Smooth muscle cell (in vitro differentiated cells): Measurements from ENCODE around the gene ST6GALNAC5. TPM values are rescaled to one million over a fixed set of nuclear protein-coding genes. Genes with fewer than 3 reads are reported as not detected.
A peak's percentile ranks its signal among the peaks of the same experiment; 100 is the strongest.

Experiments
- DNase-seq: peaks from one replicate; lab custom pipeline; 2025; ENCODE audit not compliant: unreplicated experiment; lab: John Stamatoyannopoulos, UW
- H2AFZ ChIP-seq: fragments of 200-600 bp; sonication (generic); 2 replicates; pipeline ENCODE4 v1.6.0; 2016; ENCODE audit warnings: antibody characterized with exemption, low read depth, mild to moderate bottlenecking
- H3F3A ChIP-seq: fragments of 200-600 bp; sonication (generic); 2 replicates; pipeline ENCODE4 v1.6.0; 2017; ENCODE audit warnings: antibody characterized with exemption, low read depth
- H3K27ac ChIP-seq: fragments of 200-600 bp; sonication (generic); 2 replicates; pipeline ENCODE4 v1.5.1; 2016; ENCODE audit warnings: low read depth, mild to moderate bottlenecking
- H3K27me3 ChIP-seq: fragments of 200-600 bp; sonication (generic); 2 replicates; pipeline ENCODE4 v1.6.1; 2016; ENCODE audit warnings: low read depth, mild to moderate bottlenecking
- H3K36me3 ChIP-seq: fragments of 200-600 bp; sonication (generic); 2 replicates; pipeline ENCODE4 v1.5.1; 2016; ENCODE audit warnings: low read depth
- H3K4me1 ChIP-seq: fragments of 200-600 bp; sonication (generic); 2 replicates; pipeline ENCODE4 v1.5.1; 2016; ENCODE audit warnings: low read depth
- H3K4me2 ChIP-seq: fragments of 200-600 bp; sonication (generic); 2 replicates; pipeline ENCODE4 v1.6.0; 2016; ENCODE audit warnings: mild to moderate bottlenecking
- H3K4me3 ChIP-seq: fragments of 200-600 bp; sonication (generic); 2 replicates; pipeline ENCODE4 v1.5.1; 2016; ENCODE audit warnings: mild to moderate bottlenecking
- H3K79me2 ChIP-seq: fragments of 200-600 bp; sonication (generic); 2 replicates; pipeline ENCODE4 v1.6.0; 2016; ENCODE audit warnings: low read depth, mild to moderate bottlenecking
- H3K9ac ChIP-seq: fragments of 200-600 bp; sonication (generic); 2 replicates; pipeline ENCODE4 v1.6.0; 2016; ENCODE audit warnings: low read depth
- H3K9me3 ChIP-seq: fragments of 200-600 bp; sonication (generic); replicated peaks from 2 replicates; pipeline ENCODE4 v1.5.1; 2016; ENCODE audit warnings: low read depth
- H4K20me1 ChIP-seq: fragments of 200-600 bp; sonication (generic); 2 replicates; pipeline ENCODE4 v1.6.0; 2016; ENCODE audit warnings: low read depth
- CTCF ChIP-seq: fragments of 200-600 bp; sonication (generic); IDR thresholded peaks from 2 replicates; pipeline ENCODE4 v1.5.1; 2017; ENCODE audit warnings: borderline replicate concordance, mild to moderate bottlenecking, antibody characterized with exemption; ENCODE audit not compliant: insufficient read depth, poor library complexity, severe bottlenecking
- WGBS: methylation state at CpG from one replicate; pipeline ENCODE4 v1.1.7; 2016; ENCODE audit warnings: low lambda C conversion rate; 5-methylcytosine and 5-hydroxymethylcytosine counted together
- polyA plus RNA-seq: library from polyadenylated mRNA; unstranded; fragments of >200 nt; fragmentation: Nextera tagmentation; extraction: Ambion mirVana; gene quantifications from 2 replicates; pipeline ENCODE4 v1.2.1, GENCODE V29; 2016
- total RNA-seq: library from RNA; depleted of rRNA; stranded (reverse); fragments of >200 nt; gene quantifications from 2 replicates; pipeline ENCODE4 v1.2.3, GENCODE V29; 2014

ST6GALNAC5 gene
- total and polyA plus RNA-seq, 2 experiments from 2014 or later, result 24.9 to 38.8 TPM

DNA sequence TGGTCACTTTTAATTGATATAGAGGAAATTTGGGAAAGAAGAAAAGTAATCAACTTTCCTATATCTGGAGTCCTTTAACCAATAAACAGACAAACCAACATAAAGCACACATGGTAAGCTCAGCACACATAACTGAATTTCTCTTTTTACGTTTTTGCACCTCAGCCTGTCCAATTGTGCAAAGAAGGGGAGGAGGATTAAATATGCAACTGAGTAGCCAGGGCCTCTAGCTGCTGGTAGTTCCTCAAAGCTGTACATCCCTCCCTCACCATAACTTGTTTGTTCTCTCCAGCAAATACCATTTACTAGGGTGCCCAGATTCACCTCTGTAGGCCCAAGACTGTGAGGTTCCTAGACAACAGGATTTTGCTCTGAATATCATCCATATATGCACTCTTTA, 25.4 kb downstream of the ST6GALNAC5 start:
- Histone ChIP-seq H3K4me3 (no peak overlapping the region), H3K79me2 (no peaks in the 10 kb centered on the region), H3F3A (no peaks in the 10 kb centered on the region), H3K9me3 (no peaks in the 10 kb centered on the region), H2AFZ (no peak overlapping the region), H3K4me2 (peak overlapping the region; percentile 56), H3K4me1 (no peaks in the 10 kb centered on the region), H3K27ac (peak overlapping the region; percentile 59), H3K9ac (no peak overlapping the region), H3K36me3 (no peaks in the 10 kb centered on the region), H3K27me3 (no peaks in the 10 kb centered on the region), H4K20me1 (no peaks in the 10 kb centered on the region)
- DNase-seq, result no peak
- WGBS, result 88% methylated on average over 1 of the region's 1 CpG
- TF ChIP-seq CTCF, result no peak

GRCh38 chr1:76901158-76901767, 34.0 kb downstream of the ST6GALNAC5 start:
- H4K20me1 ChIP-seq, result peaks cover 9% of the 10 kb centered on the region
- H3K9ac ChIP-seq, result no peak overlapping the region
- H3K4me1 ChIP-seq, result no peaks in the 10 kb centered on the region
- no peaks in the 10 kb centered on the region for H3F3A ChIP-seq
- H3K27me3 ChIP-seq, result no peaks in the 10 kb centered on the region
- 88% methylated on average over 2 of the region's 2 CpGs for WGBS
- no peak overlapping the region for H3K4me3 ChIP-seq
- TF ChIP-seq CTCF, result peak; percentile 59
- no peak overlapping the region for H2AFZ ChIP-seq
- H3K36me3 ChIP-seq, result no peaks in the 10 kb centered on the region
- no peak overlapping the region for H3K27ac ChIP-seq
- no peak for DNase-seq
- no peak overlapping the region for H3K4me2 ChIP-seq
- no peaks in the 10 kb centered on the region for H3K9me3 ChIP-seq
- H3K79me2 ChIP-seq, result no peaks in the 10 kb centered on the region

GRCh38 chr1:76905876-76906595, 38.8 kb downstream of the ST6GALNAC5 start:
- no peak for TF ChIP-seq CTCF
- H3K4me2 ChIP-seq, result no peak overlapping the region
- H3K27me3 ChIP-seq, result no peaks in the 10 kb centered on the region
- no peaks in the 10 kb centered on the region for H3K36me3 ChIP-seq
- DNase-seq, result no peak
- no peaks in the 10 kb centered on the region for H3F3A ChIP-seq
- H4K20me1 ChIP-seq, result peaks cover 27% of the 10 kb centered on the region
- H3K9ac ChIP-seq, result no peak overlapping the region
- WGBS, result 91% methylated on average over 4 of the region's 4 CpGs
- H3K9me3 ChIP-seq, result no peaks in the 10 kb centered on the region
- H3K4me3 ChIP-seq, result no peak overlapping the region
- H3K4me1 ChIP-seq, result no peaks in the 10 kb centered on the region
- no peak overlapping the region for H2AFZ ChIP-seq
- H3K27ac ChIP-seq, result no peak overlapping the region
- peaks cover 3% of the 10 kb centered on the region for H3K79me2 ChIP-seq
